Fibroblast of villous mesenchyme (primary cell): ENCODE data around the gene PRKCB. TPM values are rescaled to one million over a fixed set of nuclear protein-coding genes. Genes with fewer than 3 reads are reported as not detected.

ENCODE experiments used
- DNase-seq: peaks from one replicate; pipeline ENCODE4 v3.0.0-alpha.2; 2010; ENCODE audit warnings: low read depth
- H3K4me3 ChIP-seq: 2 replicates; pipeline ENCODE4 v1.5.1; 2011; ENCODE audit warnings: low read depth, mild to moderate bottlenecking, low read length
- CTCF ChIP-seq: IDR thresholded peaks from 2 replicates; pipeline ENCODE4 v1.5.1; 2012; ENCODE audit warnings: low read depth, mild to moderate bottlenecking, low read length; ENCODE audit not compliant: insufficient read depth
- total RNA-seq: library from RNA; depleted of rRNA; stranded (reverse); fragments of >200 nt; gene quantifications from 2 replicates; pipeline ENCODE4 v1.2.3, GENCODE V29; 2012

Gene PRKCB
- total RNA-seq, 1 donor: not detected

- H3K4me3 ChIP-seq: no peak overlapping the region
- no peak for DNase-seq
- TF ChIP-seq CTCF: no peak
Observed at GRCh38 chr16:23967775-23968174, 132.0 kb downstream of the PRKCB start.

GRCh38 chr16:23968176-23968575 lies 132.4 kb downstream of the PRKCB start:
- DNase-seq: no peak
- TF ChIP-seq CTCF: no peak
- H3K4me3 ChIP-seq: no peak overlapping the region

GRCh38 chr16:23969468-23970297 lies 133.9 kb downstream of the PRKCB start:
- no peak for DNase-seq
- H3K4me3 ChIP-seq: no peak overlapping the region
- TF ChIP-seq CTCF: no peak

GRCh38 chr16:23974223-23974622 lies 138.4 kb downstream of the PRKCB start:
- TF ChIP-seq CTCF: no peak
- no peak overlapping the region for H3K4me3 ChIP-seq
- no peak for DNase-seq

GRCh38 chr16:23975293-23975692 lies 139.5 kb downstream of the PRKCB start:
- H3K4me3 ChIP-seq: no peak overlapping the region
- DNase-seq: no peak
- no peak for TF ChIP-seq CTCF

- no peak for TF ChIP-seq CTCF
- no peak for DNase-seq
- no peak overlapping the region for H3K4me3 ChIP-seq
Observed at GRCh38 chr16:23976091-23976490, 140.3 kb downstream of the PRKCB start.

GRCh38 chr16:23976524-23976923 lies 140.7 kb downstream of the PRKCB start:
- TF ChIP-seq CTCF: no peak
- DNase-seq: no peak

More at GRCh38 chr16:23976524-23976923, 140.7 kb downstream of the PRKCB start:
- no peak overlapping the region for H3K4me3 ChIP-seq
